NCI-H146 (cell line): ENCODE results near the gene RIOK2.
"Not testable (repeated sequence)": the region's sequence is repeated elsewhere in the genome, so short reads cannot be mapped to it uniquely, and the experiment has no call there.

ENCODE experiments used
- DNase-seq: peaks from one replicate; lab custom pipeline; 2025; lab: John Stamatoyannopoulos, UW

RIOK2 gene

GRCh38 chr5:97167435-97167834 is 15.6 kb downstream of the RIOK2 start:
- no peak for DNase-seq

GRCh38 chr5:97165726-97166125 is 17.3 kb downstream of the RIOK2 start:
- no peak for DNase-seq

GRCh38 chr5:97164846-97165245 is 18.2 kb downstream of the RIOK2 start:
- no peak for DNase-seq

GRCh38 chr5:97163790-97164285 is 19.2 kb downstream of the RIOK2 start:
- no peak for DNase-seq

GRCh38 chr5:97163360-97163764 is 19.7 kb downstream of the RIOK2 start:
- no peak for DNase-seq

- DNase-seq, result peak; percentile 37
Measured at GRCh38 chr5:97162045-97162444, 21.0 kb downstream of the RIOK2 start.

- DNase-seq, result no peak
Measured at GRCh38 chr5:97157689-97158088, 25.4 kb downstream of the RIOK2 start.

GRCh38 chr5:97151370-97151769 is 31.7 kb downstream of the RIOK2 start:
- DNase-seq, result no peak

- no peak for DNase-seq
Measured at GRCh38 chr5:97150401-97150800, 32.6 kb downstream of the RIOK2 start.

GRCh38 chr5:97149709-97150108 is 33.3 kb downstream of the RIOK2 start:
- DNase-seq, result no peak

- no peak for DNase-seq
Measured at GRCh38 chr5:97148288-97148687, 34.8 kb downstream of the RIOK2 start.

GRCh38 chr5:97143704-97144103 is 39.3 kb downstream of the RIOK2 start:
- DNase-seq, result no peak

- peak; percentile 63 for DNase-seq
Measured at GRCh38 chr5:97142521-97143254, 40.4 kb downstream of the RIOK2 start, which contains the start of gene LIX1. Gene LIX1 (minus strand): TSS chr5:97142611. CDS start chr5:97142576, 35 bp downstream.

- DNase-seq, result no peak
Measured at GRCh38 chr5:97141539-97141938, 41.5 kb downstream of the RIOK2 start.

- no peak for DNase-seq
Measured at GRCh38 chr5:97141031-97141430, 42.0 kb downstream of the RIOK2 start.

GRCh38 chr5:97140250-97140649 is 42.8 kb downstream of the RIOK2 start:
- DNase-seq, result not testable (repeated sequence)

GRCh38 chr5:97136475-97136874 is 46.6 kb downstream of the RIOK2 start:
- no peak for DNase-seq

GRCh38 chr5:97135868-97136267 is 47.2 kb downstream of the RIOK2 start:
- no peak for DNase-seq

- DNase-seq, result no peak
Measured at GRCh38 chr5:97134634-97135033, 48.4 kb downstream of the RIOK2 start.

- no peak for DNase-seq
Measured at GRCh38 chr5:97133101-97133500, 49.9 kb downstream of the RIOK2 start.

- no peak for DNase-seq
Measured at GRCh38 chr5:97131921-97132320, 51.1 kb downstream of the RIOK2 start.

GRCh38 chr5:97131139-97131710 is 51.8 kb downstream of the RIOK2 start:
- no peak for DNase-seq

GRCh38 chr5:97127727-97128126 is 55.3 kb downstream of the RIOK2 start:
- DNase-seq, result no peak
